Muscle layer of colon (tissue), 2 donors: ENCODE data around the gene MYLK.

Experiments used
- H3K27ac ChIP-seq: one replicate; pipeline ENCODE4 v1.7.0; 2013; ENCODE audit warnings: low read depth, mild to moderate bottlenecking, low read length, moderate library complexity
- H3K27me3 ChIP-seq, 2 donors: one replicate each; pipeline ENCODE4 v1.7.0; 2013; ENCODE audit warnings: low read length in 2 of 2, mild to moderate bottlenecking in 2 of 2; ENCODE audit not compliant: insufficient read depth in 2 of 2, control insufficient read depth in 1 of 2
- H3K36me3 ChIP-seq: one replicate; pipeline ENCODE4 v1.7.0; 2013; ENCODE audit warnings: mild to moderate bottlenecking, low read length; ENCODE audit not compliant: insufficient read depth
- H3K4me1 ChIP-seq: one replicate; pipeline ENCODE4 v1.7.0; 2013; ENCODE audit warnings: mild to moderate bottlenecking, low read length; ENCODE audit not compliant: insufficient read depth
- H3K4me3 ChIP-seq, 2 donors: one replicate each; pipeline ENCODE4 v1.7.0; 2013; ENCODE audit warnings: low read length in 2 of 2, low read depth in 1 of 2, mild to moderate bottlenecking in 1 of 2, moderate library complexity in 1 of 2
- H3K9ac ChIP-seq: one replicate; pipeline ENCODE4 v1.7.0; 2013; ENCODE audit warnings: low read length
- H3K9me3 ChIP-seq: one replicate; pipeline ENCODE4 v1.7.0; 2013; ENCODE audit warnings: mild to moderate bottlenecking, low read length
- donor health status: abdominal sarcoma.
- donor health status: Adenocarcinoma of cecum.

The MYLK gene

GRCh38 chr3:123767564-123768292 is 116.4 kb downstream of the MYLK start:
- Histone ChIP-seq H3K4me1 (peaks cover 20% of the 10 kb centered on the region), H3K27me3 (no peaks in the 10 kb centered on the region), H3K9ac (no peak overlapping the region), H3K27ac (no peak overlapping the region), H3K4me3 (no peak overlapping the region), H3K9me3 (no peaks in the 10 kb centered on the region), H3K36me3 (no peaks in the 10 kb centered on the region)

GRCh38 chr3:123767009-123767372 is 117.1 kb downstream of the MYLK start:
- no peak overlapping the region for H3K9ac ChIP-seq

GRCh38 chr3:123766193-123767008 is 117.7 kb downstream of the MYLK start:
- no peak overlapping the region for H3K9ac ChIP-seq
- no peak overlapping the region for H3K4me3 ChIP-seq
- H3K9me3 ChIP-seq: no peaks in the 10 kb centered on the region
- H3K27ac ChIP-seq: no peak overlapping the region
- no peaks in the 10 kb centered on the region for H3K36me3 ChIP-seq
- no peaks in the 10 kb centered on the region for H3K27me3 ChIP-seq
- H3K4me1 ChIP-seq: peaks cover 20% of the 10 kb centered on the region

More at GRCh38 chr3:123767009-123767372, 117.1 kb downstream of the MYLK start:
- H3K4me1 ChIP-seq: peaks cover 20% of the 10 kb centered on the region
- H3K9me3 ChIP-seq: no peaks in the 10 kb centered on the region
- H3K27ac ChIP-seq: no peak overlapping the region
- no peak overlapping the region for H3K4me3 ChIP-seq
- H3K36me3 ChIP-seq: no peaks in the 10 kb centered on the region
- no peaks in the 10 kb centered on the region for H3K27me3 ChIP-seq

GRCh38 chr3:123765475-123766128 is 118.5 kb downstream of the MYLK start:
- H3K9ac ChIP-seq: no peak overlapping the region
- no peak overlapping the region for H3K27ac ChIP-seq
- no peaks in the 10 kb centered on the region for H3K9me3 ChIP-seq

GRCh38 chr3:123764647-123765046 is 119.5 kb downstream of the MYLK start:
- Histone ChIP-seq H3K27ac (no peak overlapping the region), H3K27me3 (no peaks in the 10 kb centered on the region), H3K9ac (no peak overlapping the region), H3K36me3 (no peaks in the 10 kb centered on the region), H3K4me1 (peaks cover 21% of the 10 kb centered on the region), H3K4me3 (no peak overlapping the region), H3K9me3 (no peaks in the 10 kb centered on the region)

More at GRCh38 chr3:123765475-123766128, 118.5 kb downstream of the MYLK start:
- H3K4me3 ChIP-seq: no peak overlapping the region
- peaks cover 20% of the 10 kb centered on the region for H3K4me1 ChIP-seq
- H3K36me3 ChIP-seq: no peaks in the 10 kb centered on the region
- no peaks in the 10 kb centered on the region for H3K27me3 ChIP-seq

GRCh38 chr3:123762805-123763204 is 121.3 kb downstream of the MYLK start:
- no peak overlapping the region for H3K9ac ChIP-seq
- no peaks in the 10 kb centered on the region for H3K9me3 ChIP-seq
- H3K4me3 ChIP-seq: no peak overlapping the region
- H3K36me3 ChIP-seq: no peaks in the 10 kb centered on the region
- H3K4me1 ChIP-seq: peaks cover 33% of the 10 kb centered on the region
- no peak overlapping the region for H3K27ac ChIP-seq
- H3K27me3 ChIP-seq: no peaks in the 10 kb centered on the region

GRCh38 chr3:123760817-123761216 is 123.3 kb downstream of the MYLK start:
- Histone ChIP-seq H3K9ac (no peak overlapping the region), H3K4me3 (no peak overlapping the region), H3K9me3 (no peaks in the 10 kb centered on the region), H3K4me1 (peaks cover 34% of the 10 kb centered on the region), H3K27ac (no peak overlapping the region), H3K36me3 (no peaks in the 10 kb centered on the region), H3K27me3 (no peaks in the 10 kb centered on the region)

- H3K27me3 ChIP-seq: no peaks in the 10 kb centered on the region
- no peaks in the 10 kb centered on the region for H3K36me3 ChIP-seq
- H3K9ac ChIP-seq: no peak overlapping the region
- no peaks in the 10 kb centered on the region for H3K9me3 ChIP-seq
- H3K27ac ChIP-seq: no peak overlapping the region
- H3K4me1 ChIP-seq: peaks cover 40% of the 10 kb centered on the region
- no peak overlapping the region for H3K4me3 ChIP-seq
Measured at GRCh38 chr3:123759871-123760270, 124.3 kb downstream of the MYLK start.

GRCh38 chr3:123759311-123759710 is 124.8 kb downstream of the MYLK start:
- H3K4me3 ChIP-seq: no peak overlapping the region
- no peaks in the 10 kb centered on the region for H3K36me3 ChIP-seq
- no peak overlapping the region for H3K9ac ChIP-seq
- H3K27ac ChIP-seq: no peak overlapping the region
- H3K27me3 ChIP-seq: no peaks in the 10 kb centered on the region
- H3K4me1 ChIP-seq: peaks cover 46% of the 10 kb centered on the region
- no peaks in the 10 kb centered on the region for H3K9me3 ChIP-seq

GRCh38 chr3:123758081-123758564 is 126.0 kb downstream of the MYLK start:
- H3K9me3 ChIP-seq: no peaks in the 10 kb centered on the region
- no peak overlapping the region for H3K4me3 ChIP-seq
- H3K4me1 ChIP-seq: peaks cover 47% of the 10 kb centered on the region
- H3K27me3 ChIP-seq: no peaks in the 10 kb centered on the region
- H3K36me3 ChIP-seq: no peaks in the 10 kb centered on the region
- no peak overlapping the region for H3K27ac ChIP-seq
- H3K9ac ChIP-seq: no peak overlapping the region

GRCh38 chr3:123757281-123757940 is 126.7 kb downstream of the MYLK start:
- no peak overlapping the region for H3K9ac ChIP-seq
- H3K4me1 ChIP-seq: peaks cover 47% of the 10 kb centered on the region
- peak overlapping the region; percentile 42 for H3K27ac ChIP-seq
- no peak overlapping the region for H3K4me3 ChIP-seq
- no peaks in the 10 kb centered on the region for H3K9me3 ChIP-seq
- no peaks in the 10 kb centered on the region for H3K36me3 ChIP-seq
- no peaks in the 10 kb centered on the region for H3K27me3 ChIP-seq
